Gastrocnemius medialis (tissue), 4 donors: ENCODE results near the gene NSMCE1.

Source experiments
- POLR2A ChIP-seq, 2 donors: fragments of 450-650 bp; IDR thresholded peaks; one replicate each; pipeline ENCODE4 v1.6.1; 2017; ENCODE audit warnings: antibody characterized with exemption in 2 of 2, mild to moderate bottlenecking in 2 of 2, moderate library complexity in 2 of 2
- TF ChIP-seq, protein P1 (sequence below), 5 experiments: fragments of 450-650 bp in 3 of 5; fragments of 200-600 bp in 2 of 5; sonication (generic) in 2 of 5; IDR thresholded peaks in 4 of 5; conservative IDR thresholded peaks in 1 of 5; 1 replicate in 4 of 5; 2 replicates in 1 of 5; pipeline ENCODE4 v1.5.1; 2016 to 2019; ENCODE audit warnings: antibody characterized with exemption in 5 of 5, mild to moderate bottlenecking in 3 of 5, moderate library complexity in 3 of 5

DNA sequence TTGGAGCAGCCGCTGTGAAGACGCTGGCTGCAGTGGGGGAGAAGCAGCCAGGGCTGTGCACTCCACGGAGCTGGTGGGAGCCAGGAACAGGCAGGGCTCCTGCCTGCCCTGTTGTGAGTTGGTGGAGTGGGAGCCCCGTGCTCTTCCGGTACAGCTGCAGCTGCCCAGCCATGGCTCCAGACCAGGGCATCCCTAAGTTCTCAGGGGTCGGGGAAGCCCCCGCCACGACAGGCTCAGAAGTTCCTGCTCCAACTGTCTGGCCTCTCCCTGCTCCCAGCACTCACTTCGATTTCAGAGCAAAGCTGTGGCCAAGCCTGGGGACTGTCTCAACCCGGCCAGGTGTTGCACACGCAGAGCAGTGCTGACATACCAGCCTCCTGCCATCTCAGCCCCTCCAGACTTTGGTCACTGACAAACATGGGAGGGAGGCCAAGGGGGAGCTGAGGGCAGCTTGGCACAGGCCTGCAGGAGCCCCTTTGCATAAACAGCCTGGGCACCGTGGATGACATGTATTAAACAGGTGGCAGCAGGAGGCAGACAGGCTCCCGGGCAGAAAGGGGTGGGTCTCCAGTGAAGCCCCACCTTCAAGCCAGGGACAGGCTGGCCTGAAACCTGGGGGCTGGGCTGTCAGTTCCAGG, 79.1 kb downstream of the NSMCE1 start:
- TF ChIP-seq, protein P1, sequence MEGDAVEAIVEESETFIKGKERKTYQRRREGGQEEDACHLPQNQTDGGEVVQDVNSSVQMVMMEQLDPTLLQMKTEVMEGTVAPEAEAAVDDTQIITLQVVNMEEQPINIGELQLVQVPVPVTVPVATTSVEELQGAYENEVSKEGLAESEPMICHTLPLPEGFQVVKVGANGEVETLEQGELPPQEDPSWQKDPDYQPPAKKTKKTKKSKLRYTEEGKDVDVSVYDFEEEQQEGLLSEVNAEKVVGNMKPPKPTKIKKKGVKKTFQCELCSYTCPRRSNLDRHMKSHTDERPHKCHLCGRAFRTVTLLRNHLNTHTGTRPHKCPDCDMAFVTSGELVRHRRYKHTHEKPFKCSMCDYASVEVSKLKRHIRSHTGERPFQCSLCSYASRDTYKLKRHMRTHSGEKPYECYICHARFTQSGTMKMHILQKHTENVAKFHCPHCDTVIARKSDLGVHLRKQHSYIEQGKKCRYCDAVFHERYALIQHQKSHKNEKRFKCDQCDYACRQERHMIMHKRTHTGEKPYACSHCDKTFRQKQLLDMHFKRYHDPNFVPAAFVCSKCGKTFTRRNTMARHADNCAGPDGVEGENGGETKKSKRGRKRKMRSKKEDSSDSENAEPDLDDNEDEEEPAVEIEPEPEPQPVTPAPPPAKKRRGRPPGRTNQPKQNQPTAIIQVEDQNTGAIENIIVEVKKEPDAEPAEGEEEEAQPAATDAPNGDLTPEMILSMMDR (IDR thresholded peaks at IDR 0.05 in 4 of 5, conservative IDR thresholded peaks at IDR 0.05 in 1 of 5): no peak
- TF ChIP-seq POLR2A (IDR thresholded peaks at IDR 0.05): no peak
